ENCODE data around the gene PADI2. TPM values are rescaled to one million over a fixed set of nuclear protein-coding genes. Genes with fewer than 3 reads are reported as not detected.

Gene PADI2
- total RNA-seq: 0.40 TPM

- ATAC-seq (peak; percentile 83), DNase-seq (ENCODE audit: low spot score) (peak; percentile 57)
Observed at GRCh38 chr1:17119076-17119772, at the start of gene PADI2. PADI2 (minus strand) TSS chr1:17119451; CDS start chr1:17119371, 80 bp downstream.

- DNase-seq (ENCODE audit: low spot score) (no peak), ATAC-seq (no peak)
Observed at GRCh38 chr1:17168091-17168876, 49.0 kb upstream of the PADI2 start.

GRCh38 chr1:17167786-17168090 is 48.5 kb upstream of the PADI2 start:
- no peak for ATAC-seq
- DNase-seq (ENCODE audit: low spot score): no peak

GRCh38 chr1:17167041-17167785 is 48.0 kb upstream of the PADI2 start:
- DNase-seq (ENCODE audit: low spot score): peak; percentile 19
- ATAC-seq: no peak

GRCh38 chr1:17165823-17166222 is 46.6 kb upstream of the PADI2 start:
- ATAC-seq: no peak
- DNase-seq (ENCODE audit: low spot score): peak; percentile 12

GRCh38 chr1:17163789-17164666 is 44.8 kb upstream of the PADI2 start:
- DNase-seq (ENCODE audit: low spot score): no peak
- no peak for ATAC-seq

- DNase-seq (ENCODE audit: low spot score): peak; percentile 26
- ATAC-seq: no peak
Observed at GRCh38 chr1:17163371-17163770, 44.1 kb upstream of the PADI2 start.

- ATAC-seq (no peak), DNase-seq (ENCODE audit: low spot score) (no peak)
Observed at GRCh38 chr1:17162941-17163340, 43.7 kb upstream of the PADI2 start.

GRCh38 chr1:17161926-17162800 is 42.9 kb upstream of the PADI2 start:
- ATAC-seq (no peak), DNase-seq (ENCODE audit: low spot score) (no peak)

GRCh38 chr1:17161137-17161740 is 42.0 kb upstream of the PADI2 start:
- DNase-seq (ENCODE audit: low spot score): no peak
- no peak for ATAC-seq

GRCh38 chr1:17158961-17159360 is 39.7 kb upstream of the PADI2 start:
- no peak for DNase-seq (ENCODE audit: low spot score)
- no peak for ATAC-seq

- DNase-seq (ENCODE audit: low spot score): no peak
- peak; percentile 57 for ATAC-seq
Observed at GRCh38 chr1:17156108-17156507, 36.9 kb upstream of the PADI2 start.

- no peak for DNase-seq (ENCODE audit: low spot score)
- no peak for ATAC-seq
Observed at GRCh38 chr1:17155257-17155920, 36.1 kb upstream of the PADI2 start.

- DNase-seq (ENCODE audit: low spot score): no peak
Observed at GRCh38 chr1:17149771-17150170, 30.5 kb upstream of the PADI2 start.

GRCh38 chr1:17148950-17149608 is 29.8 kb upstream of the PADI2 start:
- no peak for DNase-seq (ENCODE audit: low spot score)
- no peak for ATAC-seq

More at GRCh38 chr1:17149771-17150170, 30.5 kb upstream of the PADI2 start:
- no peak for ATAC-seq

GRCh38 chr1:17145648-17146047 is 26.4 kb upstream of the PADI2 start:
- no peak for ATAC-seq
- DNase-seq (ENCODE audit: low spot score): no peak

GRCh38 chr1:17143760-17144159 is 24.5 kb upstream of the PADI2 start:
- DNase-seq (ENCODE audit: low spot score) (no peak), ATAC-seq (no peak)

GRCh38 chr1:17141441-17142197 is 22.4 kb upstream of the PADI2 start:
- DNase-seq (ENCODE audit: low spot score) (no peak), ATAC-seq (no peak)

Measured in left lobe of liver (tissue), 2 donors.